ENCODE data around the gene PODXL2.
"Not testable (repeated sequence)": the region's sequence is repeated elsewhere in the genome, so short reads cannot be mapped to it uniquely, and the experiment has no call there.

Gene PODXL2

DNA sequence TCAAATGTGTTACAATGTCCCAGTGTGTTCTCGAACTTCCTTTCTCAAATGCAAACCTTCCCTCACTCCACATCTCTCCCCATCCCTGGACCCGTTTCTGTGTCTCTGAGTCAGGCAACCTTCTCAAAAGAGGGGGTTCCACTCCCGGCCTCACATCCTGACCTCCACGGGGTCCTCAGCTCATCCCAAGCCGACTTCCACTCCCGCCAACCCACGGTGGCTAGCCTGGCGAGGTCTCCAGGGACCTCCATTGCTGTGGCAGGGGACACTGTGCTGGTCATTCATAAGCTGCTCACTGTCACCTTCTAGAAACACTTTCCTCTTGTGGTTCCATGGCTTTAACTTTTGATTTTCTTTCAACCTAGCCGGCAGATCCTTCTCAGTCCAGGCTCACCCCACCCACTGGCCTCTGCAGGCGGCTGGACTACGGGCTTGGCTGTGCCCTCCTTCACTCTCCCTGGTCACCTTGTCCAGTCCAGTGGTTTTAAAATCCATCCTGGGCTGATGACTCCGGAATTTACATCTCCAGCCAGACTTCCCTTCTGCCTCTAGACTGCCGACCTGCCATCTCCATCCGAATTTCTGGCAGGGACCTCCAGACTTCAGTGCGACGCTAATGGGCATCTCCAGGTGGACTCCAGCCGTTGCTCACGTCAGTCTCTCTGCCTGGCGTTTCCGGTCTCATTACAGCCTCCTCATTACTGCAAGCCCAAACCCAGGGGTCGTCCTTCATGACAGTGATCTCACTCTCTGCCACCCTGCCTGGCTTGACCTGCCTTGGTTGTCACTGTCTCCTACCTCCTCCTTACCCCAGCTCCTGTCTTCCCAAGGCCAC lies 63.7 kb downstream of the PODXL2 start:
- DNase-seq, result no peak

DNA sequence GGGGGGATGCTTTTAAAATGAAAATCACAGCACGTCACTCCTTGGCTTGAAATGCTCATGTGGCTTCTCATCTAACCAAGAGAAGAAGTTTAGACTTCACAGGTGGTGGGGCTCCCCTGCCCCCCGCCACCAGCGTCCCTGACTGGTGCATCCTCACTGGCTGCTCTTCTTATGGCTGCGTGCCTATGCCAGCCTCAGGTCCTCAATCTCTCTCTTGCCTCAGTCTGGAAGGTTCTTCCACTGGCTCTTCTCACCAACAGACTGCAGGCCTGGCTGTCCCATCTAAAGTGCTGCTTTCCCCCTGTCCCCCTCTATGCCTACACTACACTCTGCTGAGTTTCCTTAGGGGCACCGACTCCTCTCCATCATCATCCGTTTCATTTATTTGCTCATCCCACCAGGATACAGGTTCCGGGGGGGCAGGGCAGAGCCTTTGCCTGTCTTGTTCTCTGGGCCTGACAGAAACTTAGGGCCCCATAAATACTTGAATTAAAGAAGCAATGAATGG lies 64.4 kb downstream of the PODXL2 start:
- DNase-seq, result no peak

DNA sequence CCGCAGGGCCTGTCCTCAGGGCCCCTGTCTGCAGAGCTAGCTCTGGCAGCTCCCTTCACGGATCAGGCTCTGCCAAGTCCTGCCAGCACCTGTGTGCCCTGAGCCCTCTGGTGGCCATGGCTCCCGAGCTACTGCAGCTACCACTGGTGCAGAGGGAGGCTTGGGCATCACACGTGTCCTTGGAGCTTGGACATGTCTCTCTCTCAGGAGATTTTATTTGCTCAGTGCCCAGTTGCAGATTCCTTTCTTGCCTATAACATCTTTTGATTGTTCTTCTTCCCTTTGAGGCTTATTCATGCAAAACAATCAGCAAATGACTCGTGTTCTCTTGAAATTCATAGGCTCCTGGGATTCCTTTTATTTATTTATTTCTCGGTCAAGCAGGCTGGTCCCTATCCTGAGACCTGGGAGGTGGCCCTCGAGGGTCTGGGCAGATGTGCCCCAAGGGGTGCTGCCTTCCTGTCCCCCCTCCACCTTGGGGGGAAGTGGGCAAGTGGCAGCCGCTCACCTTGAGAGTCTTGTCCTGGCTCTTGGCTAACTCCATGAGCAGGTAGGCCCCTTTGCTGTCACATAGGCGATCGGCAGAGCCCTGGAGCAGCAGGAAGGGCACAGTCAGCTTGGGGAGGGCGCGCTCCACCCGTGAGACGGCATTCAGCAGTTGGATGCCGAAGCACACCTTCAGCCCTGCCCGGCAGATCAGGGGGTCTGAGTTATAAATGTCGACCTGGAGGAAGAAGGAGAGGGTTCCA lies 65.7 kb downstream of the PODXL2 start:
- DNase-seq, result no peak

DNA sequence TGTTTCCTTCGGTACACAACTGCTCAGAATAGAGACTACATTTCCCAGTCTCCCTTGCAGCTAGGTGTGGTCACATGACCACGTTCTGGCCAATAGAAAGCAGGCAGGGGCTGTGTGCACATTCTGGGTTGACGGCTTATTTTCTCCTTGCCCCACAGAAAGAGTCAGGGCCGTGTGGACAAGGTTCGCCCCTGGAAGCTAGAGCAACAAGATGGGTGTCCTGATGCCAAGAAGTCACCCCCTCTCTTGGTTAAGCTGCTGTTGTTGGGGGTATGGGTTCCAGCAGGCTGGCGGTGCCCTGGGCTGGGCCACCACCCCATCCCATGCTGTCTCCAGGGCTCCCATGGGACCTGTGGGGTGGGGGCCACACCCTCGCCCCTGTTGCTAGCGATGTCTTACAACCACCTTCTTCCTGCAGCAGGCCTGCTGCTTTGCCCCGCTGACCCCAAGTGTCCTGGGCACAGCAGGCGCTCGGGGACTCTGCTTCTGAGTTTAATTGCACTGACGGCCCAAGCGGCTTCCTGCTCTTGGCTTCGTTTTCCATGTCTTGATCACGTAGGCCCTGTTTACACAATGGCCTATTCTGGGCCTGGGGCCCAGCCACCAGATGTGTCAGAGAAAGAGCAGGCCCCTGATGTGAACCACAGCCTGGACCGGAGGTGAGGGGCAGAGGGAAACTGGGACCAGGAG lies 68.7 kb downstream of the PODXL2 start:
- DNase-seq, result peak; percentile 49

DNA sequence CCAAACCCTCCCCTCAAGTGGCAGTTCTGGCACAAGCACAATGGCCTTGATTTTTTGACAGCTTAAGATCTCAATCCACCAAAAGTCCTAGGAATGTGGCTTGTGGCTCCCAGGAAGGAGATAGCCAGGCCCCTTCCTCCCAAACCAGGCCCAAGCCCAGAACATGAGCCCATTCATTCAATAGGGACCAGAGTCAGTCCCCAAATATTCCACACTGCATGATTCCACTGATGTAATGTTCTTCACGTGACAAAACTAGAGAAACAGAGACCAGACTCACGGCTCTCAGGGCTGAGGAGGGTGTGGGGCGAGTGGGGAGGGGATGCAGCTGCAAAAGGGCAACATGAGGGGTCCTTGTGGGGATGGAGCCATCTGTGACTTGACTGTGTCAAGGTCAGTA lies 69.3 kb downstream of the PODXL2 start:
- DNase-seq, result no peak

DNA sequence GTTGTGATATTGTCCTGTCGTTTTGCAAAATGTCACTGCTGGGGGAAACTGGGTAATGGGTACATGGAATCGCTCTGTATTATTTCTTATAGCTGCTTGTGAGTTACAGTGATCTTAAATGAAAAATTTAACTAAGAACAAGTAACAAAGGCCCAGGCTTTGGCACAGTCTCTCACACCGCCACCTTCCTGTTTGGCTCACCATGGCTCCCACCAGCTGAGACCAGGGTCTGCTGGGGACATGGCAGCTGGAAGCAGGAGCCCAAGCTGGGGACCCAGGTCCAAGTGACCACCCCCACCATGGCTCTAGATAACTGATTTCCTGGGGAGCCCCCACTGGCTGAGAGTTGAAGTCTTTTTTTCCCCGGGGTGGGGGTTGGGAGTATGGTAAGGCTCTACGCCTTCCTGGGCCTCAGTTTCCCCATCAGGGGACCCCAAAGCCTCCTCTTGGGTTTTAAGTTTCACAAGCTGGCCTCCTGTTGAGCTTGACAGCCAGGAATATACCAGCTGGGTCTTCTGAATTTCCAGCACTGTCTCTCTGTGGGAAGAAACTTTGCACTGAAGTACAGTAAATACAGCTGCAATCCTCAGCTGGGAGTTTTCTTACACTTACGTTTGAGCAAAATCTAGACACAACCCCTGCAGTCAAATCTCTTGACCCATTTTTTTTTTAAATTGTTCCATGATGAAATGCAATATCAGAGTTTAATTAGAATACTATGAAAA lies 69.9 kb downstream of the PODXL2 start:
- DNase-seq, result no peak

DNA sequence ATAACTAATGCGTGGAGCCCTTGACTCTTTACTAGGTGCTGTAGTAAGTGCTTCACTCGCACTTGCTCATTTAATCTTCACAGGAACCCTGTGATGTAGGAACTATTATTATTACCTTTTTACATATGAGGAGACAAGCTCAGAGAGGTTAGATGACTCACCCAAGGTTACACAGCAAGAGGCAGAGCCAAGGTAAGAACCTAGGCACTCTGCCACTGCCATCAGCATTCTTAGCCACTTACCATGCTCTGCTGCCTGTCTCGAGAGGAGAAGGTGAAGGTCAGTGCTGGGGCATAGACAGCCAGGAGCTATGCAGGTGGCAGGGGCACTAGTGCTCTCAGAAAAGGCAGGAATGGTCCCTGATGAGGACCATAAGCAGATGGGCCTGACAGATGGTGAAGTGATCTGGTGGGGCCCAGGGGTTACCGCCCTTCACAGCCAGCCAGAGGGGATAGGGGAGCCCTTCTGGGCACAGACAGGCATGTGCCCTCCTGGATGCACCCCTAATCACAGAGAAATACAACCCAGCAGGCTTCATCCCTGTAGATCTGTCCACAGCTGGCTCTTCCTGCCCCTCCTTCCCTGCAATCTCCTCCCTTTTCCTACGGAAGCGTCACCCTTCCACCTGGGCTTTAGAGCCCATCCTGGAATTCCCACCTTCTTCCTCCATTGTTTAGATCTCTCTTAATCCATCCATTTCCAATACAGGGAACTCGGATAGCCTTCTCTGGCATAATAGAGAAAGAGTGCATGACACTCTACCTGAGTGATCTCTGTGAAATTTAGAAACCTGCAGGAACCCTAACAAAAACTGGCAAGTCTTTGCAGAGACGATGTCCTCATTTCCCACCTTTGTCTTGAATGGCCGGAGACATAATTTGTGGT lies 70.7 kb downstream of the PODXL2 start:
- DNase-seq, result no peak

DNA sequence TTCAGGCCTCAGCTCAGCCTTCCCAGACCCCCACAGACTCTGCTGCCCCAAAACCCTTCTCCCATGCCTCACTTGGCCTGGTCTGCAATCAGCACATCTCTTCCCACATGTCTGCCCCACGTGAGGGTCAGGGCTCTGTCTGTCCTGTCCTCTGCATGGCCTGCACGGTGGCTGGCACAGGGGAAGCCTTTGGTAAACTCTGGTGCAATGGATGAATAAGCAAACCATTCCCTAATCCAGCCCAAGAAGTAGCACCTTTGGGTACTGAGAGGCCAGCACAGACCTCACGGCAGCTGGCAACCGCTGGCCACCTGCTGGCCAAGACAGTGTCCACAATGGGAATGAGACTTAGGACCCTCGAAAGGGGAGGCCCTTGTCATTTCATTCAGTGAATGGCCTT lies 71.4 kb downstream of the PODXL2 start:
- DNase-seq, result no peak

DNA sequence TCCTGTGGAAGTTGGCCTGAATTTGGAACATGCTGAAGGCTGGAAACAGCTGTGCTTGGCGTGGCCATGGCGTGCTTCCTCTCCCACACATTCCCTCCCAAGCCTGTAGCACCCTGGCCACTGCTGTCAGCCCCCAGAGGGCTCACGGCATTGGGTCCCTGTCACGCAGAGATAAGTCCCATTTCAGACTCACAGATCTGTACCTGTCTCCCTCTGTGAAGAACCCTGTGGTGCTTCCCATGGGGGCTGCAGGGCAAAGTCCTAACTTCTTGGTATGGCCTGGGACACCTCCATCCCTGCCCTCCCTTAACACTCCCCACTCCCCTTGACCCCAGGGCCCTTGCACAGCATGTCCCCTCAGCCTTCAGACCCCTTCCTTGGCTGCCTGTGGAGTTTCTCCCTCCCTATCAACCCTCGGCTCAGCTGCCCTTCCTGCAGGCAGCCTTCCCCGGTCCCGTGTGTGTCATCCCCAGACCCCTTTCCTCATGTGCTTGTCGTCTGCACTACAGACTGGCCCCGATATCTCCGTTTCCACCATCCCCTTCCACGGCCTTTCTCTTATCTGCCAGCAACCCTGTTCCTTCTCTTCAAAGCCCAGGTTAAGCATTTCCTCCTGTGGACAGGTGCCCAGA lies 72.4 kb downstream of the PODXL2 start:
- DNase-seq, result no peak

DNA sequence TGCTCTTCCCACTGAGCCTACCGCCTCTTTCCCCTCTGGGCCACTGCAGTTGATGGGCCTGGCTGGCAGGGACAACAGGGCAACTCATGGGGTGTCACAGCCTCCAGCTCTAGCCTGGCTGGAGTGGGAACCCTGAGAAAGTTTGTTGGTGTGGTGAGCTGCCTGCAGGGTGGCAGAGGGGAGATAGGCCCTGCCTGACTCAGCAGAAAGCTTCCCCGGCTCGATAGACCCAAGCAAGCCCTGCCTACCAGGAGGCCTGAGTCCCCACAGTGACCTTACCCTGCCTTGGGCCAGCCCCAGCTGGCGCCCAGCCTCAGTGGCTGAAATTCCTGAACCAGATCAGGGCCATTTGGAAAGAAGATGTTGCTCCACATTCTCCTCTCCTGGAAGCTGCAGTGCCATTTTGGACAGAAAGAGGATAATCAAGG lies 73.2 kb downstream of the PODXL2 start:
- no peak for DNase-seq

DNA sequence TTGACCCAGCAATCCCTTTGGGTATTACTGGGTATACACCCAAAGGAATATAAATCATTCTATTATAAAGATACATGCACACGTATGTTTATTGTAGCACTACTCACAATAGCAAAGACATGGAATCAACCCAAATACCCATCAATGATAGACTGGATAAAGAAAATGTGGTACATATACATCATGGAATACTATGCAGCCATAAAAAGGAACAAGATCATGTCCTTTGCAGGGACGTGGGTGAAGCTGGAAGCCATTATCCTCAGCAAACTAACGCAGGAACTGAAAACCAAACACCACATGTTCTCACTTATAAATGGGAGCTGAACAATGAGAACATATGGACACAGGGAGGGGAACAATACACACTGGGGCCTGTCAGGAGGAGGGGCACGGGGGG lies 75.9 kb downstream of the PODXL2 start:
- not testable (repeated sequence) for DNase-seq

DNA sequence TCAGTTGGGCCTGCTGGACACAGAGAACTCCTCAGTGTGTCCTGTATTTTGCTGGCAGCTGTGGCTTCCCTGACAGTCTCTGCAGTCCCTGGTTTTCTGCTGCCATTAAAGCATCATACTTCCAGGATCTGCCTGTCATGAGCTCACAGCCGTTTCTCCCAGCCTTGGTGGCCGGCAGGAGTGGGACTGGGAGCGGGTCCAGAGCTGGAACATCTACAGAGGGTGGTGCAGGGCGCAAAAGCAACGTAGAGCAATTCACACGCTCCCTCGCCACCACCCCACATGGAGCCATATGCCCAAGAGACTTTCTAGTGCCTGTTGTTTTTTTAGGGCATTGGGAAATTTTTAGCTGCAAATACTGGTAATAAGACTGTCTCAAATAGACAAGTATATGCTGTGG lies 77.3 kb downstream of the PODXL2 start:
- DNase-seq, result no peak

DNA sequence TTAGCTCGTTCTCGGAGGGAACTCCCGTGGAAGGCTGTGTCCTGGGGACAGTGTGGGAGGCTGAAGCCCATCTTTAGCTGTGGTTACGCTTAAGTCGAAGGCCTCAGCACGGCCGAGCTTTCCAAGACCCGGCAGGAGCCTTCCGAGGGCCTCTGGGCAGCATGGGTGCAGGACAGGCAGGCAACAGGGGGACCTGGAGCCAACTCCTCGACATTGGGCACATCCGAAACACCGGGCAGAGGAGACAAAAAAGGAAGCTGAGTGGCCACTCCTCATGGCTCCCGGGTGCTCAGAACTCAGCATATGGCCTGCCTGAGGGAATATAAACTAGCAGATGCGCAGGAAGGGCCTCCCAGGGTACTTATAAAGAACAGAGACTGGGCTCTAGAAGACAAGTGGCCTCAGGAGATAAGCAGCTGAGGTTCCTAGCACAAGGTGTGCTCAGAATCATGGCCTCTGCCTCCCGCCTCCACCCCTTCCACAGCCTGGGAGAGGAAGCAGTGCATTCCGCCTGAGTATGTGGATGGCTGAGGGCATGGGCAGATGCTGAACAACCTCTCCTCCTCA lies 77.9 kb downstream of the PODXL2 start:
- DNase-seq, result no peak

DNA sequence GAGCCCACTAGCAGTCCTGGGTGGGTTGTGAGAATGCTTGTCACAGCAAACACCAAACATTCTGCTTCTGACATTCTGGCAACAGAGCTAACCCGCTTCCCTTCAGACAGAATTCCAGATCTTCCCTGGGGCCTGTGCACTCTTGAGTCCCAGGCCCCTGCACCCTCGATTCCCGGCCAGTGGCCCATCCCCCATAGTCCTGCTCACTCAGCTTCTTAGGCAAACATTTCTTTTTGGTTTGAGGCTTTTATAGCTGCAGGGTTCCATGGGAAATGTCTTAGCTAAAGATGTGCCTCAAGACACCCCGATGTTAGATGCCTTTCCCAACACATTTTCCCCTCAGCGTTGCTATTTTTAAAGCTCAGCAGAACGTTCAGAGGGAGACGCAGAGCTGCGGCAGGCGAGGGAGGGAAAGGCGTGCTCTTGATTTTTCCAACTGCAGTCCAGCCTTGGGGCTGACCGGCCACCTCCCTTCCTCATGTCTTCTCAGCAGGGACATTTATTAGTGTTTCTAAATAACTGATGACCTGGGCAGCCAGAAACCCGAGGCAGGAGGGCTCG lies 78.9 kb downstream of the PODXL2 start:
- no peak for DNase-seq

DNA sequence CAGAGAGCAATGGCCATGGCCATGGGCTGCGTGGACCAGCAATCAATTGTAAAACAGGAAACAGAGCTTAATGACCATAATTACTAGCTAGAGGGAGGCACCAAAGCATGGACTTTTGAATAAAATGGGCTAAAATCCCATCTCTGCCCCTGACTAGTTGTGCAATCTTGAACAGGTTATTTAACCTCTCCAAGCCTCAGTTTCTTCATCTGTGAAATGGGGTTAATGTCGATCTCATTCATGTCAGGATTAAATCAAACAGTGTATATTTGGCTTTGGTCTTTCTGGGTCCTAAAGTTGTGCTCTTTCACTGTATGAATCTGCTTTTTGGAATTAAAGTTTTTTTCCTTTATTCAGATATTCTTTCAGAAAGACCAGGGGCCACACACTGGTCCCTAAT lies 79.9 kb downstream of the PODXL2 start:
- no peak for DNase-seq

DNA sequence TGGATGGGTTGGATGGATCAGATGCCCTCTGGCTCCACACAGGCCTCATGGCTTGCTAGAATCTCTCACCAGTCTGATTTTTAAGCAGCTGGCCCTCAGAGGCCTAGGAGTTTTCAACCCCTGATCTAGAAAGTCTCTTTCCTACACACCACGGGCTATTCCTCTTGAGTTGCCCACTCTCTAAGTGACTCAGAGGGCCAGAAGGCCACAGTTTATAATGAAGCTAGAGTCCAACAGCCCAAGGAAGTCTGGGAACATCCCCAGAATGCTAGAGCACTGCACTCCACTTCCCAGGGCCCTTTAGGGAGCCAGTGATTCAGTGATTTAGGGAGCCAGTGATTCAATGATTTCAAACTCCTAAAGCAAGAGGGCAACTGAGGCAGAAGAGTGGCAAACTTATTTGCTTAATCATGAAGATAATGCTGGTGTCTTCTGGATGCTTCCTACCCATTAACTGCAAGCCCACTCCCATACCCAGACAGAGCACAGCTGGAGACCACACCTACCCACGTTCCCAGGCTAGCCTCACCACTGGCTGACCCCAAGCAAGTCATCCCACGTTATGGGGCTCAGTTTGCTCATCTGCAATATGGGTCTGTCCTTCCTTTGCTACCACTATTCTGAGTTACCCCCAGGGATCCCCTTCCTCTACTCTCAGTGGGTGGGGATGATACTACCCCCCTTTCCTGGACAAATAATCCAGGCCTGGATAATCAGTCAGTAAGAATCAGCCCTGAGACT lies 80.5 kb downstream of the PODXL2 start:
- DNase-seq, result no peak

DNA sequence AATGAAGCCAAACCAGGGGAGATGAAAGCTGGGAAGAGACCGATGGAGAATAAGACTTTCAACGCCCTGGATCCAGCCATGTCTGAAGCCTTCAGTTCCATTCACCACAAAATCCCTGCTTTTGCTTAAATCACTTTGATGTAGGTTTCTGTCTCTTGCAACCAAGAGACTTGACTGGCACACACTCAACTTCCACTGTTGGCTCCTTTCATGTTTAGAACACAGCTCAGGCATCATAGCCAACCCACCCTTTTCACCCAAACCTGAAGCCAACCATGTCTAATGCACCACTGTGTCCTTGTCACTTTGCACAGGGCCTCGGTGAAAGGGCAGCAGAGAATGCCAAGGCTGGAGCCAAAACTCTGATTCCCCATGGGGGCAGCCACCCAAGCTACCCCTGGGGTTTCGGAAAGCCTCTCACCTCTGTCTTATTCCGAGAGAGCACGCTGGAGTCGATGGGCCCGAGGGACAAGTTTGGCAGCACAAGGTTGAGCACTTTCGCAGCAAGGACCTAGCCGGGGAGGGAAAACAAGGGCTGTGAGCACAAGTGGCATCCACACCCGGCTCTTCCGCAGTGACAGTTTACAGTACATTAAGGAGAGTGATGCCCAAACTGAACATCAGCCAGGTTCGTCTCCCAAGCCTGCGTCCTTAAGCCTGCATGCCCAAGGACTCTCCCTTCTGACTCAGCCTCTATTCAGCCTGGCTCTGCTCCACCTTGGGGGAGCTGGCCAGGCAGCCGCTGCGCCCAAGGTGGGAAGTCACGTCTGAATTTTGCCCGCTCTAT lies 81.4 kb downstream of the PODXL2 start:
- DNase-seq, result no peak

DNA sequence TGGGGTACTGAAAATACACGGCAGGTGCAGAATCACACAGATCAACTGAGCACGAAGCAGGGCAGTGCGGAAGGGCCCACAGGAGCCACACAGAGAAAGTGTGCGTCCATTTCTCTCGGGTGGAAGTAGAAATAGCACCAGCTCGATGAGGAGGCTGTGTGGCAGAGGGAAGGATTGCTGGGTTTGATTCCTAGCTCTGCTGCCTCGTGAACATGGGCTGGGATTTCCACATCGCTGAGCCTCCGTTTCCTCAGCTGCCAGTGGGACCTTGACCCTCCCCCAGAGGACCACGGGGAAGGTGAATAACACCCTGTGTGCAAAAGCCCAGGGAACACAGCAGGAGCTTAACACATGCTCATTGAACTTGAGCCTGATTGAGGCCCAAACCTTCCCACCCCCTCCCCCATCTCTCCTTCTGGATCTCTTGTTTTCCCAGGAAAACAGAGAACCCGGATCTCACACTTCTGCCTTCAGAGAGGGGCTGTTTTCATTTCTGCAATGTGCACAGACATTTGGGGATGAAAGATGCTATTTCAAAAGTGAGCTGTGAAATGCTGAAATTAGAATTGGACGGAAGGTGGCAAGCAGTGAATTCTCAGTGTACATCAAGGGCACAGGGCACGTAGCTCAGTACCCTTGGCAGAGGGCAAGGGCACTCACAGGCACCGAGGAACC lies 82.2 kb downstream of the PODXL2 start:
- DNase-seq, result no peak
